Thoracic aorta (tissue), 2 donors: ENCODE measurements around the gene GNG7. TPM values are rescaled to one million over a fixed set of nuclear protein-coding genes. Genes with fewer than 3 reads are reported as not detected.
"Not testable (repeated sequence)": the region's sequence is repeated elsewhere in the genome, so short reads cannot be mapped to it uniquely, and the experiment has no call there.

ENCODE experiments used
- ATAC-seq: fragments of 150-250 bp; one replicate; pipeline ENCODE4 v1.8.0; 2017; ENCODE audit warnings: low read depth; ENCODE audit not compliant: insufficient number of reproducible peaks, low FRiP score
- DNase-seq: peaks from one replicate; pipeline ENCODE4 v3.0.0-alpha.2; 2020; ENCODE audit warnings: low spot score
- H3K27ac ChIP-seq, 2 donors: fragments of 200-600 bp; sonication (generic); 1 replicate in 1 of 2; 2 replicates in 1 of 2; pipeline ENCODE4 v1.5.1; 2016; ENCODE audit warnings: mild to moderate bottlenecking in 2 of 2, moderate library complexity in 2 of 2
- H3K27me3 ChIP-seq: fragments of 200-600 bp; sonication (generic); replicated peaks from 2 replicates; pipeline ENCODE4 v1.6.0; 2016; ENCODE audit warnings: mild to moderate bottlenecking; ENCODE audit not compliant: insufficient read depth
- H3K36me3 ChIP-seq: fragments of 200-600 bp; sonication (generic); one replicate; pipeline ENCODE4 v1.5.1; 2016
- H3K4me1 ChIP-seq, 2 donors: fragments of 200-600 bp; sonication (generic); 1 replicate in 1 of 2; 2 replicates in 1 of 2; pipeline versions ENCODE4 v1.5.1 to v1.6.0; 2016; ENCODE audit warnings: low read depth in 2 of 2, mild to moderate bottlenecking in 1 of 2; ENCODE audit not compliant: control insufficient read depth in 1 of 2
- H3K4me3 ChIP-seq: fragments of 200-600 bp; sonication (generic); 2 replicates; pipeline ENCODE4 v1.5.1; 2016; ENCODE audit warnings: mild to moderate bottlenecking
- H3K9me3 ChIP-seq: fragments of 200-600 bp; sonication (generic); 2 replicates; pipeline ENCODE4 v1.5.1; 2016
- total RNA-seq, 2 donors: library from RNA; depleted of rRNA; stranded (reverse); fragments of >200 nt; gene quantifications; one replicate each; pipeline versions ENCODE4 v1.1.0 to v1.2.3, GENCODE V29; 2016
- TF ChIP-seq, protein P1 (sequence below): fragments of 200-600 bp; sonication (generic); IDR thresholded peaks from one replicate; pipeline ENCODE4 v1.5.1; 2019; ENCODE audit warnings: antibody characterized with exemption

Gene GNG7
- total RNA-seq, 2 donors from 2014 or later, result 2.3 to 3.2 TPM

DNA sequence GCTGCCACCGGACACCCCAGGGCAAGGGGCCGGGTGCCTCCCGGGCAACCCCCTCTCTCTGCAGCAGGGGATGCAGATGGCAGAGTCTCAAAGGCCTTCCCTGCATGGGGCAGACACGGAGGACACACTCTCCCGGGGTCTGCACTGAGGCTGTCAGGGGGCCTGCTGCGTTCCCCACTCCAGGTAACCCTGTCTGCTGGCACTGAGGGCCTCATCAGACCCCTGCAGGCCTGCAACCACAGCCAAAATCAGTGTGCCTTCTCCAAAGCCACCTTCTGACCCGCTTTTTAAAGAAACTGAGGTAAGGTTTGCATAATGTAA lies 93.9 kb downstream of the GNG7 start:
- H3K36me3 ChIP-seq, result no peaks in the 10 kb centered on the region
- peaks cover 6 to 11% of the 10 kb centered on the region in 2 donors for H3K4me1 ChIP-seq
- TF ChIP-seq, protein P1, sequence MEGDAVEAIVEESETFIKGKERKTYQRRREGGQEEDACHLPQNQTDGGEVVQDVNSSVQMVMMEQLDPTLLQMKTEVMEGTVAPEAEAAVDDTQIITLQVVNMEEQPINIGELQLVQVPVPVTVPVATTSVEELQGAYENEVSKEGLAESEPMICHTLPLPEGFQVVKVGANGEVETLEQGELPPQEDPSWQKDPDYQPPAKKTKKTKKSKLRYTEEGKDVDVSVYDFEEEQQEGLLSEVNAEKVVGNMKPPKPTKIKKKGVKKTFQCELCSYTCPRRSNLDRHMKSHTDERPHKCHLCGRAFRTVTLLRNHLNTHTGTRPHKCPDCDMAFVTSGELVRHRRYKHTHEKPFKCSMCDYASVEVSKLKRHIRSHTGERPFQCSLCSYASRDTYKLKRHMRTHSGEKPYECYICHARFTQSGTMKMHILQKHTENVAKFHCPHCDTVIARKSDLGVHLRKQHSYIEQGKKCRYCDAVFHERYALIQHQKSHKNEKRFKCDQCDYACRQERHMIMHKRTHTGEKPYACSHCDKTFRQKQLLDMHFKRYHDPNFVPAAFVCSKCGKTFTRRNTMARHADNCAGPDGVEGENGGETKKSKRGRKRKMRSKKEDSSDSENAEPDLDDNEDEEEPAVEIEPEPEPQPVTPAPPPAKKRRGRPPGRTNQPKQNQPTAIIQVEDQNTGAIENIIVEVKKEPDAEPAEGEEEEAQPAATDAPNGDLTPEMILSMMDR, result no peak
- DNase-seq (no peak), ATAC-seq (no peak)
- H3K9me3 ChIP-seq, result no peaks in the 10 kb centered on the region
- H3K4me3 ChIP-seq, result no peak overlapping the region
- no peak overlapping the region for H3K27ac ChIP-seq
- no peaks in the 10 kb centered on the region for H3K27me3 ChIP-seq

DNA sequence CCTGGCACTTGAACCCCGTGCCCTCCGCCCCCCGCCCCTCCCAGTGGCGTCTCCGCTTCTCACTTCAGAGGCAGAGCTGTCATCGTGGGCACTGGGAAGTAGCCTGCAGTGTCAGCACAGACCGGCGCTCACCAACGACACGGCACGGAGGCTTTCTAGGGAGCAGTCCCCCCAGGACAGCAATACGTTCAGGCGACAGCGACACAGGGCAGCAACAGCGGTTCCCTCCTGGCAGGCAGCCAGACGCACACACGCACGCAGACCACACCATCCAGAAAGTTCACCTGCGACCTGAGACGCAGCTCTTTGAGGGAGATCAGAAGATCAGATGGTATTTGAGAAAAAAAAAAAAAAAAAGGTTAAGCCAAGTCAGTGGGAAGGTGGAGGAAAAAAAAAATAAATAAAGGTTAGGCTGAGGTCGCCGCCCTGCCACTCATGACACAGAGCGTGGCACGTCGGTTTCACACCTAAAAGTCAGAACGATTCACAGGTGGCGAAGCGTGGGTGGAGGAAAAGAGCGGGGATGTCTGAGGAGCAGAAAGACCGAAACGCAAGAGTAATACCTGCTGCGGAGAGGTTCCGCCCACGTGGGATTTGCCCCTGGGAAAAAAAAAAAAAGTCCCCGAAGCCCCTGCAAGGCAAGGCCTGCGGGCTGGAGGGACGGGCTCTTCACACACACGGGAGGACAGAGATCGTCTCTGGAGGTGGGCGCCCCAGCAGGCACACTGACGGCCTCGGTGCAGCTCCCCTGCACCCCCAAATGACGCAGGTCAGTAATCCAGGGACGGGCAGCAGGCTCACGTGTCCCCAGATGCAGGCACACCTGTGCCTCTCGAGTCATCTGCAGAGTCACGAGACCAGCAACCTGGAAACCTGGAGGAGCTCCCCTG lies 94.5 kb downstream of the GNG7 start:
- Histone ChIP-seq H3K4me1 (peaks cover 12 to 14% of the 10 kb centered on the region in 2 donors), H3K36me3 (no peaks in the 10 kb centered on the region), H3K9me3 (no peaks in the 10 kb centered on the region), H3K4me3 (no peak overlapping the region), H3K27me3 (no peaks in the 10 kb centered on the region), H3K27ac (no peak overlapping the region)
- TF ChIP-seq, protein P1, result no peak
- ATAC-seq, result no peak
- no peak for DNase-seq

DNA sequence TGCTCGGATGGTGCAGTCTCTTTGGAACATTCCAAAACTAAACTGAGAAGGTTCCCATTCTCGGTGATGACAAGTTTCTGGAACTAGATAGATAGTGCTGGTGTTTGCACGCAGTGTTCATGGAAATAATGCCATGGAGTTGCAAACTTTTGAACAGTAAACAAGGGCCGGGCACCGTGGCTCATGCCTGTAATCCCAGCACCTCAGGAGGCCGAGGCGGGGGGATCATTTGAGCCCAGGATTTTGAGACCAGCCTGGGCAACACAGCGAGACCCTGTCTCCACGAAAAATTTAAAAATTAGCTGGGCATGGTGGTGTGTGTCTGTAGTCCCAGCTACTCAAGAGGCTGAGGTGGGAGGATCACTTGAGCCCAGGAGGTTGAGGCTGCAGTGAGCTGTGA lies 95.7 kb downstream of the GNG7 start:
- not testable (repeated sequence) for H3K4me3 ChIP-seq, H3K9me3 ChIP-seq, H3K36me3 ChIP-seq, ATAC-seq, DNase-seq, H3K27ac ChIP-seq, H3K27me3 ChIP-seq
- H3K4me1 ChIP-seq, result peaks cover 17 to 21% of the 10 kb centered on the region in 2 donors

DNA sequence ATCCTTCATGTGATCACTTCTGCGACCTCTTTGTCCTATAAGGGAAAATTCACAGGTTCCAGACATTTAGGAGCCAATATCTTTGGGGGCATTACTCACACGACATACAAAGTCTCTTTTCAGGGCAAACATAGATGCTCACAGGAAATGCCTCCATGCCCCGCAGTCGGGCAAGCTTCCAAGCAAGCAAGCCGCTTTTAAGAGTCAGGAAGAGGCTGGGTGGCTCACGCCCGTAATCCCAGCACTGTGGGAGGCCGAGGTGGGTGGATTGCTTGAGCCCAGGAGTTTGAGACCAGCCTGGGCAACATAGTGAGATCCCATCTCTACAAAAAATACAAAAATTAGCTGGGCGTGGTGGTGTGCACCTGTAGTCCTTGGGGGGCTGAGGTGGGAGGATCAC lies 96.6 kb downstream of the GNG7 start:
- H3K4me3 ChIP-seq, H3K9me3 ChIP-seq, ATAC-seq, H3K36me3 ChIP-seq, H3K27me3 ChIP-seq, H3K27ac ChIP-seq, DNase-seq: not testable (repeated sequence)
- peaks cover 18 to 30% of the 10 kb centered on the region in 2 donors for H3K4me1 ChIP-seq

DNA sequence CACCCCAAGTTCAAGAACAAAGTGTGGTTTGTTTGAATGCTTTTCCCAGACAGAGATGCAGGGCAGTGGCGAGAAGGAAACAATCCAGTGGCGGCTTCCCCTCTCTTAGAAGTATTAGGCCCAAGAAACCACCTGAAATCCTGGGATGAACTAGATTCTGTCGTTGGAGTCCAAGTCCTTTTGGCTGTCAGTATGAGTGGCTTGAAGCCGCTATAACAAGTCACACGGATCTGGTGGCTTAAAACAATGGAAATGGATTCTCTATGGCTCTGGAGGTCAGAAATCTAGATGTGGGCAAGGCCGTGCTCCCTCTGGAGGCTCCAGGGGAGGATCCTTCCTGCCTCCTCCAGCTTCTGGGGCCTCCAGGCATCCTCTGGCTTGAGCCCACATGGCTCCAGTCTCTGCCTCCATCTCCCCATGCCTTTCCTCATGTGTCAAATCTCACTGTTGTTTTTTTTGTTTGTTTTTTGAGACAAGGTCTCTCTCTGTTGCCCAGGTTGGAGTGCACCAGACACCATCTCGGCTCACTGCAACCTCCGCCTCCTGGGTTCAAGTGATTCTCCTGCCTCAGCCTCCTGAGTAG lies 97.7 kb downstream of the GNG7 start:
- no peak overlapping the region for H3K4me3 ChIP-seq
- peaks cover 18 to 30% of the 10 kb centered on the region in 2 donors for H3K4me1 ChIP-seq
- no peaks in the 10 kb centered on the region for H3K9me3 ChIP-seq
- H3K27me3 ChIP-seq, result no peaks in the 10 kb centered on the region
- ATAC-seq, result no peak
- no peak for DNase-seq
- TF ChIP-seq, protein P1, result no peak
- no peak overlapping the region for H3K27ac ChIP-seq
- no peaks in the 10 kb centered on the region for H3K36me3 ChIP-seq

DNA sequence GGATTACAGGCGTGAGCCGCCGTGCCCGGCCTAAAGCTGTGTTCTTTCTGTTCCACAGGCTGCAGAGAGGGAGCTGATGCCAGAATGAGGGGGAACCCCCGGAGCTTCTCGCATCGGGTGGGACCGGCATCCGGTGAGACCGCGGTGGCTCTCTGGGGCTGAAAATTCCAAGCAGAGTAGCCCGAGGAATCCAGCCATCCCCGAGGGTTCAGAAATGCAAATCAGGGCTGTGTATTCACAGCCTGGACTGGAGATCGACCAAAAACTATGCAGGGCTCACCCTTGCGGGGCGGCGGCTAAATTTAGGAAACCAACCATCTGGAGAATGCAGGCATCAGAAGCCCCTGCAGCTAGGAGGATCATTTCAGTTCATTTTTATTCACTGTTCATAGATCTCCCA lies 99.2 kb downstream of the GNG7 start:
- Histone ChIP-seq H3K27me3 (no peaks in the 10 kb centered on the region), H3K27ac (peak overlapping the region; percentile 99), H3K4me3 (peak overlapping the region; percentile 68), H3K36me3 (no peaks in the 10 kb centered on the region), H3K9me3 (no peaks in the 10 kb centered on the region), H3K4me1 (peaks cover 23 to 38% of the 10 kb centered on the region in 2 donors)
- peak; percentile 62 for ATAC-seq
- TF ChIP-seq, protein P1, result no peak
- DNase-seq, result no peak
